Stromal cell of bone marrow (primary cell): ENCODE results near the gene VAC14.
A peak's percentile ranks its signal among the peaks of the same experiment; 100 is the strongest.
"Not testable (repeated sequence)": the region's sequence is repeated elsewhere in the genome, so short reads cannot be mapped to it uniquely, and the experiment has no call there.

Source experiments
- DNase-seq: peaks from one replicate; pipeline ENCODE4 v3.0.0-alpha.2; 2012; ENCODE audit warnings: low read depth

Gene VAC14

DNA sequence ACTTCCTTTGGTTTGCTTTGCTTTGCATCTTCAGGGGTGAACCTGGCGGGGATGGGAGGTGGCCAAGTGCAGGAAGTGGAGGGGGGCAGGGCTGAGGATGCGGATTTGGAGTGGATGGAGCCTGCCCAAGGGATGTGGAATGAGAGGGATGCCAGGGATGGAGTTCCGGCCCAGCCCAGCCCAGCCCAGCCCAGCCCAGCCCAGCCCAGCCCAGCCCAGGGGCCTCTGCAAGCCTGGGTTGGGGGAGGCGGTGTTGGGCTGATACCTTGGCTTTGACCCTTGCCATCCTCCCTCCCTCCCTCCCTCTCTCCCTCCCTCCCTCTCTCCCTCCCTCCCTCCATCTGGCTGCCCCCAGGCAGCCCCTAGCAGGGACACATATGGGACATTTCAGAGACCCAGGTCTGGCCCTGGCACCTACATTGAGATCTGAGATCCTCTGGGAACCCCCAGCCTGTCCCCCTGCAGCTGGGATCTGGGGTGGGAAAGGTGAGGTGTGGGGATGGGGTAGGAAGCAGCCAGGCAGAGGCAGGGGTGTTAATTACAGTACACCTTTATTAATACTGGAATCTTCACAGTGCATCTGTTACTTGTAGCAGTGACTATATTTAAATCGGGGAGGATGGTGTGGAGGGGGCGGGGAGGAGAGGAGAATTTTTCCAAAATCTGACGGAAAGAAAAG, 140.1 kb downstream of the VAC14 start:
- no peak for DNase-seq

DNA sequence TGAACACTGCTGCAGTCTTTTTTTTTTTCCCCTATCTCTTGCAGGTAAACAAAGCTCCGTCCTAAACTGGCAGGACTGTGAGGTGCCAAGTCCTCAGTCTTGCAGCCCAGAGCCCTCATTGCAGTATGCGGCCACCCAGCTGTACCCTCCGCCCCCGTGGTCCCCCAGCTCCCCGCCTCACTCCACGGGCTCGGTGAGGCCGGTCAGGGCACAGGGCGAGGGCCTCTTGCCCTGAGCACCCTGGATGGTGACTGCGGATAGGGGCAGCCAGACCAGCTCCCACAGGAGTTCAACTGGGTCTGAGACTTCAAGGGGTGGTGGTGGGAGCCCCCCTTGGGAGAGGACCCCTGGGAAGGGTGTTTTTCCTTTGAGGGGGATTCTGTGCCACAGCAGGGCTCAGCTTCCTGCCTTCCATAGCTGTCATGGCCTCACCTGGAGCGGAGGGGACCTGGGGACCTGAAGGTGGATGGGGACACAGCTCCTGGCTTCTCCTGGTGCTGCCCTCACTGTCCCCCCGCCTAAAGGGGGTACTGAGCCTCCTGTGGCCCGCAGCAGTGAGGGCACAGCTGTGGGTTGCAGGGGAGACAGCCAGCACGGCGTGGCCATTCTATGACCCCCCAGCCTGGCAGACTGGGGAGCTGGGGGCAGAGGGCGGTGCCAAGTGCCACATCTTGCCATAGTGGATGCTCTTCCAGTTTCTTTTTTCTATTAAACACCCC, 140.8 kb downstream of the VAC14 start:
- DNase-seq: no peak

DNA sequence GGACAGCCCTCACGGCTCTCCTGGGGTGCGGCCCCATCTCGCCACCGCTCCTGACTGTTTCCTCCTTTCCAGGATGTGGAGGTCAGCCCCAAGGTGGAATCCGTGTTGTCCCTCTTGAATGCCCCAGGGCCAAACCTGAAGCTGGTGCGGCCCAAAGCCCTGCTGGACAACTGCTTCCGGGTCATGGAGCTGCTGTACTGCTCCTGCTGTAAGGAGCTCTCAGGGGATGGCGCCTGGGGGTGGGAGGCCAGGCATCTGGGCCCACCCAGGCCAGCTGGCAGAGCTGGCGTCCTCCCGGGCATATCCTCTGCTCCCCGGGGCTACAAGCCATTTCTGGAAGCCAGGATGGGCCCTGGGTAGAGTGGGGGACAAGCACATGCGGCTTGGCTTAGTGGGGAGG, 141.4 kb downstream of the VAC14 start:
- no peak for DNase-seq

GRCh38 chr16:70658921-70659320, 142.0 kb downstream of the VAC14 start:
- no peak for DNase-seq

GRCh38 chr16:70657956-70658355, 143.0 kb downstream of the VAC14 start:
- DNase-seq: no peak

DNA sequence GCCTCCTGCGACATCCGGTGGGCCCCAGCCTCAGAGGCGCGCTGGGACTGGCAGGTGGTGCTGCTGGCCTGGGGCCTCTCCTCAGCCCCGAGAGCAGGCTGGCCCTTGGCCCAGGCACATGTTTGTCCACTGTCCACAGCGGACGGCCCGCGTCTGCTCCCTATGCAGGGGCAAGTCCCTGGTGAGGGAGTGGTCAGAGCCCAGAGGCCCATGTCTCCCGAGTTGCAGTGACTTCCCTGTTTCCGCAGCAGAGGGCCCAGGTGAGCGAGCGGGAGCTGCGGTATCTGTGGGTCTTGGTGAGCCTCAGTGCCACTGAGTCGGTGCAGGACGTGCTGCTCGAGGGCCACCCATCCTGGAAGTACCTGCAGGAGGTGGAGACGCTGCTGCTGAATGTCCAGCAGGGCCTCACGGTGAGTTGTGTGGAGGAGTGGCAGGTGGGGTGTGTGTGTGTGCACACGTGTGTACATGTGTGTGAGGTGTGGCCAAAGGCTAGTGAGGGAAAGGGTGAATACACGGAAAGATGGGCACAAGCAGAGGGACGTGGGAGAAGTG, 144.2 kb downstream of the VAC14 start:
- DNase-seq: no peak

DNA sequence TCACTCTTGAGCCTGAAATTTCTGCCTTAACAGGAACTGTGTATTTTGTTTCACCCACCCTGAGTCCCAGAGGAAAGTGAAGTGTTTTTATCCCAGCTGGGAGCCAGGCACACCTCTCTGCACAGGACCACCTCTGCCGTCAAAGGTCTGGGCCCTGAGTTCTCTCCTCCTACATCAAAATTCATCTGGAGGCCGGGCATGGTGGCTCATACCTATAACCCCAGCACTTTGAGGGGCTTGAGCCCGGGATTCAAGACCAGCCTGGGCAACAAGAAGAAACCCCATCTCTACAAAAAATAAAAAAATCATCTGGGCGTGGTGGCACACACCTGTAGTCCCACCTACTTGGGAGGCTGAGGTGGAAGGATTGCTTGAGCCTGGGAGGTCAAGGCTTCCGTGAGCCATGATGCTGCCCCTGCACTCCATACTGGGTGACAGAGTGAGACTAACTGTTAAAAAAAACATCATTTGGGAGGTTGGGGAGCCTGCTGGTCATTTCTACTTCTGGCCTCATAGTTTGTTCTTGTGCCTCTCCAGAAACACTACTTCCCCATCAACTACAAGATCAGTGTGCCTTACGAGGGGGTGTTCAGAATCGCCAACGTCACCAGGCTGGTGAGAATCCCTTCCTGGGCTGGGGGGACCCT, 144.8 kb downstream of the VAC14 start:
- no peak for DNase-seq

- DNase-seq: peak; percentile 78
Measured at GRCh38 chr16:70653809-70654771, 146.9 kb downstream of the VAC14 start.

- DNase-seq: no peak
Measured at GRCh38 chr16:70653406-70653805, 147.6 kb downstream of the VAC14 start.

GRCh38 chr16:70652322-70652721, 148.6 kb downstream of the VAC14 start:
- no peak for DNase-seq

DNA sequence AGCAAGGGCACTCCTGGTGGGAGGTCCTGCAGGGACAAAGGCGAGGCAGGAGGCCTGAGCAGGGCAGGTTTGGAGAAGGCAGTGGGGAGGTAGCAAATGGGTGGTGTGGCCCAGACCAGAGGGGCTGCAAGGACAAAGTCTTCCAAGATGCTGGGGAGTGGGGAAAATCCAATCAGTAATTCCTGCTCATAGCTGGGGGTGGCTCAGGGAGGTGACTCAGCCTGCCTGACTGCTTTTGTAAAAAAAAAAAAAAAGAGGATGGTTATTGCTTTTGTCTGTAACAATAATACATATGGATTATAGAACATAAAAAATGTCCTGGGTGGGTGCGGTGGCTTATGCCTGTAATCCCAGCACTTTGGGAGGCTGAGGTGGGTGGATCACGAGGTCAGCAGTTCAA, 149.4 kb downstream of the VAC14 start:
- no peak for DNase-seq

DNA sequence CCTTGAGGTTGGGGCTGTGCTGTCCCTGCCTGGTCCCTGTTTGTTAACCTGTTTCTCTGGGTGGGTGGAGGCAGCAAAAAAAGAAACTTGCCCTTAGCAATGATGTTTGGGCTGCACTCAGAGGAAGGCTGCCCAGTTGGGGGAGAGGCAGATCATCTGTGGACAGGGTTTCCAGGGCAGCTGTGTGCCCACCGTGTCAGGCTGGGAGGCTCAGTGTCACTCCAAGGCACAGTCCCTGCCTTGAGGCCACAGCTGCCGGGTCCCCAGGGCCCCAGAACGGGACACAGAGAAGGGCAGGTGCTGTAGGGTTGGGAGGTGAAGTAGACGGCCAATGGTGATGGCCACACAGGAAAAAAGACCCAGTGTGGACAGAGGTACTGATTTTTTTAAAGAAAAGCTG, 150.7 kb downstream of the VAC14 start:
- no peak for DNase-seq

GRCh38 chr16:70649300-70649699, 151.7 kb downstream of the VAC14 start:
- no peak for DNase-seq

DNA sequence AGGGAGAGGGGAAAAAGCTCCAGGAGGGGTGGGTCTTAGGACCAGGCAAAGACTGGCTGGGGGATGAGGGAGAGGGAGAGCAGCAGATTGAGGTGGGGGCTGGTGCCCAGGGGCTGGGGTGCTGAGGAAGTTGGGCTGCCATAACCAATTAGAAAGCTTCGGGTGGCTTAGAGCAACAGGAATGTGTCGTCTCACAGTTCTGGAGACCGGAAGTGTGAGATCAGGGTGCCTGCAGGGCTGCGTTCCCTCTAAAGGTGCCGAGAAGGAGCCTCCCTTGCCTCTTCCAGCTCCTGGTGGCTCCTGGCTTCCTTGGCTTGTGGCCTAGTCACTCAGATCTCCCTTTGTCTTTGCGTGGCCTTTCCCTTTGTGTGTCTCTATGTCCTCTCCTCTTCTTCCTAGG, 152.4 kb downstream of the VAC14 start:
- no peak for DNase-seq

- DNase-seq: no peak
Measured at GRCh38 chr16:70647441-70648359, 153.3 kb downstream of the VAC14 start.

GRCh38 chr16:70646260-70647241, 154.4 kb downstream of the VAC14 start, which contains the start of gene IL34:
Gene IL34 (plus strand): TSS chr16:70646559. CDS start chr16:70646948, 389 bp downstream.
- DNase-seq: no peak

GRCh38 chr16:70644763-70645597, 156.0 kb downstream of the VAC14 start:
- no peak for DNase-seq

DNA sequence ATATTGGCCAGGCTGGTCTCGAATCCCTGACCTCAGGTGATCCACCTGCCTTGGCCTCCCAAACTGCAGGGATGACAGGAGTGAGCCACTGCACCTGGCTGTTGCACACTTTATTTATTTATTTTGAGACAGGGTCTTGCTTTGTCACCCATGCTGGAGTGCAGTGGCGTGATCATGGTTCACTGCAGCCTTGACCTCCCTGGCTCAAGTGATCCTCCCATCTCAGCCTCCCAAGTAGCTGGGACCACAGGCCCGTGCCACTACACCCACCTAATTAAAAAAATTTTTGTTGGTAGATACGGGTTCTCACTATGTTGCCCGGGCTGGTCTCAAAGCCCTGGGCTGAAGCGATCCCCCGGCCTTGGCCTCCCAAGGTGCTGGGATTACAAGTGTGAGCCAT, 157.7 kb downstream of the VAC14 start:
- DNase-seq: not testable (repeated sequence)
